GM19023 (cell line): ENCODE data around the gene QRICH1.
A peak's percentile ranks its signal among the peaks of the same experiment; 100 is the strongest.

Experiments
- ATAC-seq: cut with Tn5 transposase; IDR thresholded peaks from one replicate; pipeline ENCODE4 v1.9.1; 2021; ENCODE audit warnings: mild to moderate bottlenecking, moderate library complexity; ENCODE audit not compliant: unreplicated experiment

QRICH1 gene

GRCh38 chr3:49120096-49120437, 26.2 kb upstream of the QRICH1 start:
- ATAC-seq, result peak; percentile 6

DNA sequence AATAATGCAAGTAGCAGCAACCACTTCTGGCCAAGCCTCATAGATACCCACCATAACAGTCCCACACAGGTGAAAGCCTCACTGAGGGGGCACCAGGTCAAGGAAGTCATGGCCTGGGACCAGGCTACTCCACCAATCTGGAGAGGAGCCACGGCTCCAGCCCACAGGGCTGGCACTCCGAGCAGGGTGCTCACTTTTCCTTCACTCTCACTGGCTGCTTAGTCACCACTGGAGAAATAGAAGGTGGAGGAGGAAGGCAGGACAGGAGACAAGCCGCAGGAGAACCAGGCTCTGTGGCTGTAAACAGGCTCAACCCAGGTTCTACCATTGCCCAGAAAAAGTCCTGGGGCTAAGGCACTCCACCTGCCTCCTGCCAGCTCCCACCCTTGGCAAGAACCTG, 25.6 kb upstream of the QRICH1 start:
- no peak for ATAC-seq

- no peak for ATAC-seq
Measured at GRCh38 chr3:49119036-49119435, 25.2 kb upstream of the QRICH1 start.

GRCh38 chr3:49112262-49112661, 18.4 kb upstream of the QRICH1 start:
- ATAC-seq, result no peak

DNA sequence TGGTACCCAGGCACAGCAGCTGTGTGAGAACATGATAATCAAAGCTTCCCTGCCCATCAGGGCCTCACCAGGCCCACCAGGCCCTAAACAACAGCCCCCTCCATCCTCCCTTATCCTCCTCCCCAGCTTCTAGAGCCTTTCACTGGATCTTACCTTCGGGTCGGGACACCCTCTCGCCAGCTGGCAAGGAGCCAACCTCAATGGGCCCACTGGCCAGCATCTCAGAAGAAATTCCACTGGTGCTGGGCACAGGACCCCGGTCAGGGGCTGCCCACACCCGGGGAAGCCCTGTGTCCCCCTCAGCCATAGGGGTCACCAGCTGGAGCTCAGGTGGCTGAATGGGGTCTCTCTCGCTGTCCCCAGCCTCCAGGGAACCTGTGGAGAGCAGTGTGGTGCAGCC, 17.5 kb upstream of the QRICH1 start:
- no peak for ATAC-seq

- no peak for ATAC-seq
Measured at GRCh38 chr3:49110780-49111179, 16.9 kb upstream of the QRICH1 start.

GRCh38 chr3:49108346-49108745, 14.5 kb upstream of the QRICH1 start:
- ATAC-seq, result no peak

DNA sequence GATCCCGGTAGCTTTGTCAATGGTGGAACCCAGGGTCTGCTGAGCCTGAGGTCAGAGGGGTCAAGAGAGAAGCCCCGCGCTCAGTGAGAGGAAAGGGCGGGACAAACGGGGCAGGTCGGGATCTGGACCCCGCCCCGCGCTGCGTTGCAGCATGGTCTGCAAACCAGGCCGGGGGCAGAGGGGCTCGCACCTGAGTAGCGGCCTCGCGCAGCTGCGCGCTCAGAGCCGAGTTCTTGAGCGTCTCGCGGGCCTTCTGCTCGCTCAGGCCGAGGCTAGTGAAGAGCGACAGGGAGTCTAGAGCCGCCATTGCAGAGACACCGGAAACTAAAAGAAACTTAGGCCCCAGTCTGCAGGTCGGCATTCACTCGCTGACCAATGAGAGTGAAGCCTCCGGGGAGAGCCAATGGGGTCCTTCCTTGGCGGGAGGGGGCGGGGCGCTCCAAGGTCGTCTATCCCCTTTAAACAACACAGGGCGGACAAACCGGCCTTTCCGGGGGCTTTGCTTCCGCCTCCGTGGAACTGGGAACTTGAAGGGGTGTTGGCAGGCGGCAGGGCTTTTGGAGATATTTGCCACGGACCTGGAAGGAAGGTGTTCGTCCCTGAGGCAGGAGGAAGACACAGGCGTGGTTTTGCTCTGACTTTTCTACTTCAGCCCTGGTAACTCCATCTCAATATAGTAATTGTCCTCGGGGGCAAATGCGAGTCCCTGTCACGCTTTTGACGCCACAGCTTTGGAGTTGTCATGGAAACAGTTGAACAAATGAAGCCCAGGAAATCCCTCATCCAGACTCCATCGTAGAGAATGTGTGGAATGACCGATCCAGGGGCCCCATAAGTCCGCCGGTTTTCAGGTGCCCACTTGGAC, 10.8 kb upstream of the QRICH1 start, which contains the start of gene QARS1:
QARS1 (minus strand) TSS at position 331 of the 865 bp plus-strand sequence; CDS start at position 307, 24 bp downstream.
- peak; percentile 83 for ATAC-seq

- ATAC-seq, result no peak
Measured at GRCh38 chr3:49104052-49104426, 10.2 kb upstream of the QRICH1 start.

- no peak for ATAC-seq
Measured at GRCh38 chr3:49100046-49100615, 6.3 kb upstream of the QRICH1 start.

DNA sequence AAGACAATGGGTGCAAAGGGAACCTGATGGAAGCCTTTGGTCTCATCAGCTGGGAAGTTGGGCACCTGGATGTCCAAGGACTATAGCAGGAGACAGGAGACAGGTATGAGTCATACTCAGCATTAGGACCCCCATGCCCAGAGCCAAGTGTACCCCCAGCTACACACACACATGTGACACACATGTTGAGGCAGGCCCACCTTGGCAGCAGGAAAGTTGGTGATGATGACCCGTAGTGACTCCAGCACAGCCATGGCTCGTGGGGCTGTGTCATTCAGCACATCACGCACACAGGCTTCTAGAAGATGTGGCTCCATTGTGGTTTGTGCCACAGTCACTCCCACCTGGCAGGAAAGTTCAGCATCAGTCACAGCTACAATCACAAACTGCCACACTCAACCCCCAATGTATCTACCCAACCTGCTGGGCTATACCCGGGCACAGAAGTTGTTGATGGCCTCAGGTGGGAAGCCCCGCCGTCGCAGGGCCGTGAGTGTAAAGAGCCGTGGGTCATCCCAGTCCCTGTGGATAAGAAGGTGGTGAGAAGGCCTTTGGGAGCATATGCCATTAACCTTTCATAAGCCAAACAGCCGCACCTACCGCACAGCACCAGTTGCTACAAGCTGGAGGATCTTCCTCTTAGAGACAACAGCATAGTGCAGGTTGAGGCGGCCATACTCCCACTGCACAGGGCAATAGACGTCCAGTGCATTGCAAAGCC, 5.2 kb upstream of the QRICH1 start:
- no peak for ATAC-seq

DNA sequence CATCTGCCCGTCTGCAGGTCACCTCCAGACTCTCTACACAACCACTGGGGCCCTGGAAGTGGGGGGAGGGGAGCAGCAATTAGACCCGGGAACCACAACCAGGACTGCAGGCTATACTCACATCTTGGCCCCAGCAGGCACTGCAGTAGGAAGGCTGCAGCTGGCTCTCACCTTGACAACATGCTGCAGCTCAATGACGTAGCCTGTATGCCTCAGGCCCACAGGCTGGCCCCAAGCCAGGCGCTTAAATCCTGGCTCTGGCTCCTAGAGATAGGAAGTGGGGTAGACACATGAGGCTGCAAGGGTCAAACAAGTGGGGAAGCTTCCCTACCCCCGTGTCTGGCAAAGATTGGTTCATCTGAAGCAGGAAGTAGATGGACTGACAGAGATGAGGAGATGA, 4.6 kb upstream of the QRICH1 start:
- no peak for ATAC-seq

DNA sequence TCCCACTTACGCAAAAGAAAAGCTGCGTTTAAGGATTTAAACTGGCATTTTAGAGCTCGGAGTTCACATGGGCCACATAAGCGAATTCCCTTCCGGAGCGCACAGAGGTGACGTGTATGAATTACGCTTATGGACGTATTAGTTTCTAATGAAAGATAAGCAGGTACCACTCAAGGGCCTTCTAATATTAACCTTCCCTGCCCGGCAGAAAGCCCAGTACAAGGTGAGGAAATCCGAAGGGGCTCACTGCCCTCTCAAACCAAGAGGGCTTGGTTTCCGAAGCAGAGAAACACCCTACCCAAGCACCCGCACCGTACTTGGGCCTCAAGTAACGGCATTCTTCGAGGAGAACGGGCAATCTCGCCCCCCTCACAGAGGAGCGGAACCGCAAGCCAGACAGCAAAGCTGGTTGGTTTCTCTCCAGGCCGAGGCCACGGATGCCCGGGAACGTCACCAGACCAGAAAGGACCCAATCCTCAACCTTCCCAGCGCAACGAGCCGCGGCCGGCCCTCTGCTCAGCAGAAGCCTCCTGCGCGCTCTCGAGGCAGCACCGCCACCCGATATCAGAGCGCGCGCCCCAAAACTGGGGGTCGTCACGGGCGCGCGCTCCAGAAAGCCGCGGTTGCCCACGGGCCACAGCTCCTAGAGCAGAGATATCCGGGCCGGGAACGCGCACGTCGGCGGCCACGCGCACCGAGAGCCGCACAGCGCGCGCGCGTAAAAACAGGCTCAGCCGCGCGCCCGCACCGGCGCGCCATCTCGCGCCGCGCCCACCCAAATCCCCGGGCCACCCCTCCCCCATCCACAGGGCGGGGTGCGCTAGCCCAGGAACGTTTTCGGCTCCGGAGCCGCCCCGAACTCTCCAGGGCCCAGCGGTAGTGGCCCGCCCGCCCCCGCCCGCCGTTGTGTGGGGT, 676 bp downstream of the QRICH1 start:
- ATAC-seq, result peak; percentile 39

GRCh38 chr3:49081429-49081828, 12.4 kb downstream of the QRICH1 start:
- no peak for ATAC-seq

DNA sequence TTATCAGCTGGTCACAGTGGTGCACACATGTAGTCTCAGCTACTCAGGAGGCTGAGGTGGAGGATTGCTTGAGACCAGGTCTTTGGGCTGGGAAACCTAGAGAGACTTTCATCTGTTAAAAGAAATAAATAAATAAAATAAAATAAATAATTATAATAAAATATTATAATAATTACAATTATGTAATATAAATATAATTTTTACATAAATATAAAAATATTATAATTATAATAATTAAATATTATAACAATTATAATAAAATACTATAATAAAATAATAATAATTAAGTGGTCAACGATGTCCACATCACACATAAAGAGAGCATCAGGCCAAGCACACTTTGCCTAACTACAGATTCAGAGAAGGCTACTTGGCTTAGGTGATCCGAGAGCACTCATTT, 14.6 kb downstream of the QRICH1 start:
- ATAC-seq, result no peak

GRCh38 chr3:49076646-49077045, 17.2 kb downstream of the QRICH1 start:
- ATAC-seq, result no peak

DNA sequence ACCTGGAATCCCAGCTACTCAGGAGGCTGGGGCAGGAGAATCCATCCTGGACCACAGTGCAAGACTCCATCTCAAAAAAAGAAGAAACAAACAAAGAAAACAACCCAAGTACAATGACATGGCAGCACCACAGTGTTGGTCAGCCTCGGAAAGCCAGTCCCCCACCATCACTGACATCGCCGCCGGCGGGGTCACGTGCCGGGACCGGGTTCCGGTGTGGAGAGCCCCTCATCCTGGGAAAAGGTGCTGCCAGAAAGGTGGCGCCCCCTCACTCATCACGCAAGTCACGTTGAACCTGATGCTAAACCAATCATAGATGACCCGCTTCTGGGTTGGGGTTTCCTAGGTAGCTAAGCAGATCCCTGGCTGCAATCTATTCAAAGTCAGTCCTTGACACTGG, 17.8 kb downstream of the QRICH1 start:
- ATAC-seq, result no peak

- ATAC-seq, result no peak
Measured at GRCh38 chr3:49058011-49058410, 35.9 kb downstream of the QRICH1 start.

DNA sequence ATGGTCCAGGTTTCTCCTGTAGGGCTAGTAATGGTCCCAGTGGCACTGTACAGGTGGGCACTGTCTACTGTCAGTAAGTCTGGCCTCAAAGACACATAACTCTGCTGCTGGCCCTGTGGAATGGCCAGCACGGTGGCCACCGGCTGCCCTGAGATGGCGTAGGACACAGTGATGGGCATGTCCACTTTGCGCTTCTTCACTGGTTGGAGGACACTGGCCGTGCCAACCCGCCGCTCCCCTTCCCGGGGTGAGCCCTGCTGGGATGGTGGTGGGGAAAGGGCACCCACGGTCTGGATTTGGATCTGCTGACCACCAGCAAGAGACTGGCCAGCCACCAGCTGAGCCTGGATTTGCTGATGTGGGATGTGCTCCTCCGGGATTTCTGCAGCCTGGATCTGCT, 36.6 kb downstream of the QRICH1 start:
- ATAC-seq, result no peak

DNA sequence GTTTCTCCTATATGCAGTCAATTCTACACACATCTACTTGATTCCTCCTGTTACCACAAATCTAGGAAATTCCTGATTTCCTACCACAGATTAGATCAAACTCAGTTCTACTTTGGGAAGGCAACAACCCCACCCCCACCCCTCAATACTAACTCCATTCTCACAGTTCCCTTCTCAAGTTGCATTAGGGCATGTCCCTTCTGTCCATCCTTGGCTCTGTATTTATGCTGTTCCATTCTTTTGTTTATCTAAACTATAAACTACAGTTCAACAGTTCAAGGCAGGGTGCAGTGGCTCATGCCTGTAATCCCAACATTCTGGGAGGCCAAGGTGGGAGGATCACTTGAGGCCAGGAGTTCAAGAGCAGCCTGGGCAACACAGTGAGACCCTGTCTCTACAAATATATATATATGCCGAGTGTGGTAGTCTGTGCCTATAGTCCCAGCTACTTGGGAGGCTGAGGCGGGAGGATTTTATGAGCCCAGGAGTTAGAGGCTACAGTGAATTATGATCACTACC, 39.5 kb downstream of the QRICH1 start:
- ATAC-seq, result no peak

DNA sequence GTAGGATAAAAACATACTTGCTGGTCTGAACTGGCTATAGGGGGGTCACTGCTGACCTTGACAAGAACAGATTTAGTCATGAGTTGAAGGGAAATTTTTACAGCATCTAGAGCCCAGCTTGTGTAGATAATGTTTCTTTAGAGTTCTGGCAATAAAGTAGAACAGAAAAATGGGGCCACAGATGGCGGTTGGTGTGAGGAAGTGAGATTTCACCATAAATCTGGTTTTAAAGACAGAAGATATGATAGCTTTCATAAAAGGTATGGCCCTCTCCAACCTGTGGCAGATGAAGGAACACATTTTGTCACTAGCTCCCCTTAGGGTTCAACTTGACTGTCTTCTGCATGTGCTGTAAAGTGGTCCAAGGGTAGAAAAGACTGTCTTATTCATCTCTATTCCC, 40.3 kb downstream of the QRICH1 start:
- no peak for ATAC-seq
